HL-60 (cell line): ENCODE measurements around the gene SYNJ1.

Experiments used
- DNase-seq, 2 experiments: peaks; one replicate each; pipeline ENCODE4 v3.0.0-alpha.2; 2010 to 2020; ENCODE audit warnings: low read depth in 1 of 2, low spot score in 1 of 2
- H3K27ac ChIP-seq: fragments of 250-450 bp; sonication (Bioruptor Pico); replicated peaks from 2 replicates; pipeline ENCODE4 v1.5.1; 2020; ENCODE audit warnings: mild to moderate bottlenecking, moderate library complexity
- H3K27me3 ChIP-seq: fragments of 250-450 bp; sonication (Bioruptor Pico); 2 replicates; pipeline ENCODE4 v1.5.1; 2021; ENCODE audit warnings: mild to moderate bottlenecking, moderate library complexity; ENCODE audit not compliant: insufficient read depth, poor library complexity, severe bottlenecking
- H3K4me3 ChIP-seq: replicated peaks from 2 replicates; pipeline ENCODE4 v1.5.1; 2011; ENCODE audit warnings: mild to moderate bottlenecking, control low read depth, low read length; ENCODE audit not compliant: insufficient read depth
- GABPA ChIP-seq: IDR thresholded peaks from 2 replicates; pipeline ENCODE4 v1.6.1; 2012; ENCODE audit warnings: low read depth
- POLR2AphosphoS5 ChIP-seq: IDR thresholded peaks from 2 replicates; pipeline ENCODE4 v1.6.1; 2012; ENCODE audit warnings: low read depth
- SPI1 ChIP-seq: IDR thresholded peaks from 2 replicates; pipeline ENCODE4 v1.6.1; 2012; ENCODE audit warnings: low read depth, mild to moderate bottlenecking, borderline replicate concordance
- TF ChIP-seq, protein P1 (sequence below): IDR thresholded peaks from one replicate; pipeline ENCODE4 v1.5.1; 2011; ENCODE audit warnings: low read length, control low read depth, inconsistent platforms; ENCODE audit not compliant: insufficient read depth
- TF ChIP-seq, protein P2 (sequence below): IDR thresholded peaks from 2 replicates; pipeline ENCODE4 v1.6.1; 2012; ENCODE audit warnings: low read depth; ENCODE audit not compliant: insufficient replicate concordance

SYNJ1 gene

DNA sequence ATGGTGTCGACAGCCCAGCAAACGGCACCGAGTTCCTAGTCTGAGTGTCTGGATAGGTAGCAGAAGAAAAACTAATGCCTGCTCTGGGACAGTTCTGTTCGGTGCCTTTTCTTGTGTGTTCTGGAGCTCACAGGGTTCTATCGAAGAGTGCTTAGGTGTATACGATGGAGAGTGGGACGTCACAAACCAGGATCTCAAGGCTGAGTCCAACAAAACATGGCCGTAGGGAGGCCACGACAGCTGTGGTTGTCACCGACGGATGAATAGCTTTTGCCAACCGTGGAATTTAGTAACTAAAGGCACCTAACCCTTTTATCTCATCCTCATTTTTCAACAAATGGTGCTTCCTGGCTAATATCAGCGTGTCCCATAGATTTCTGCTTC is 635 bp upstream of the SYNJ1 start:
- Histone ChIP-seq H3K27ac (peak overlapping the region; percentile 87), H3K4me3 (peak overlapping the region; percentile 99), H3K27me3 (no peaks in the 10 kb centered on the region)
- TF ChIP-seq SPI1 (no peak), POLR2AphosphoS5 (no peak), GABPA (no peak)
- TF ChIP-seq, protein P1, sequence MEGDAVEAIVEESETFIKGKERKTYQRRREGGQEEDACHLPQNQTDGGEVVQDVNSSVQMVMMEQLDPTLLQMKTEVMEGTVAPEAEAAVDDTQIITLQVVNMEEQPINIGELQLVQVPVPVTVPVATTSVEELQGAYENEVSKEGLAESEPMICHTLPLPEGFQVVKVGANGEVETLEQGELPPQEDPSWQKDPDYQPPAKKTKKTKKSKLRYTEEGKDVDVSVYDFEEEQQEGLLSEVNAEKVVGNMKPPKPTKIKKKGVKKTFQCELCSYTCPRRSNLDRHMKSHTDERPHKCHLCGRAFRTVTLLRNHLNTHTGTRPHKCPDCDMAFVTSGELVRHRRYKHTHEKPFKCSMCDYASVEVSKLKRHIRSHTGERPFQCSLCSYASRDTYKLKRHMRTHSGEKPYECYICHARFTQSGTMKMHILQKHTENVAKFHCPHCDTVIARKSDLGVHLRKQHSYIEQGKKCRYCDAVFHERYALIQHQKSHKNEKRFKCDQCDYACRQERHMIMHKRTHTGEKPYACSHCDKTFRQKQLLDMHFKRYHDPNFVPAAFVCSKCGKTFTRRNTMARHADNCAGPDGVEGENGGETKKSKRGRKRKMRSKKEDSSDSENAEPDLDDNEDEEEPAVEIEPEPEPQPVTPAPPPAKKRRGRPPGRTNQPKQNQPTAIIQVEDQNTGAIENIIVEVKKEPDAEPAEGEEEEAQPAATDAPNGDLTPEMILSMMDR: no peak
- TF ChIP-seq, protein P2, sequence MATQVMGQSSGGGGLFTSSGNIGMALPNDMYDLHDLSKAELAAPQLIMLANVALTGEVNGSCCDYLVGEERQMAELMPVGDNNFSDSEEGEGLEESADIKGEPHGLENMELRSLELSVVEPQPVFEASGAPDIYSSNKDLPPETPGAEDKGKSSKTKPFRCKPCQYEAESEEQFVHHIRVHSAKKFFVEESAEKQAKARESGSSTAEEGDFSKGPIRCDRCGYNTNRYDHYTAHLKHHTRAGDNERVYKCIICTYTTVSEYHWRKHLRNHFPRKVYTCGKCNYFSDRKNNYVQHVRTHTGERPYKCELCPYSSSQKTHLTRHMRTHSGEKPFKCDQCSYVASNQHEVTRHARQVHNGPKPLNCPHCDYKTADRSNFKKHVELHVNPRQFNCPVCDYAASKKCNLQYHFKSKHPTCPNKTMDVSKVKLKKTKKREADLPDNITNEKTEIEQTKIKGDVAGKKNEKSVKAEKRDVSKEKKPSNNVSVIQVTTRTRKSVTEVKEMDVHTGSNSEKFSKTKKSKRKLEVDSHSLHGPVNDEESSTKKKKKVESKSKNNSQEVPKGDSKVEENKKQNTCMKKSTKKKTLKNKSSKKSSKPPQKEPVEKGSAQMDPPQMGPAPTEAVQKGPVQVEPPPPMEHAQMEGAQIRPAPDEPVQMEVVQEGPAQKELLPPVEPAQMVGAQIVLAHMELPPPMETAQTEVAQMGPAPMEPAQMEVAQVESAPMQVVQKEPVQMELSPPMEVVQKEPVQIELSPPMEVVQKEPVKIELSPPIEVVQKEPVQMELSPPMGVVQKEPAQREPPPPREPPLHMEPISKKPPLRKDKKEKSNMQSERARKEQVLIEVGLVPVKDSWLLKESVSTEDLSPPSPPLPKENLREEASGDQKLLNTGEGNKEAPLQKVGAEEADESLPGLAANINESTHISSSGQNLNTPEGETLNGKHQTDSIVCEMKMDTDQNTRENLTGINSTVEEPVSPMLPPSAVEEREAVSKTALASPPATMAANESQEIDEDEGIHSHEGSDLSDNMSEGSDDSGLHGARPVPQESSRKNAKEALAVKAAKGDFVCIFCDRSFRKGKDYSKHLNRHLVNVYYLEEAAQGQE: peak; percentile 43
- DNase-seq: no peak

DNA sequence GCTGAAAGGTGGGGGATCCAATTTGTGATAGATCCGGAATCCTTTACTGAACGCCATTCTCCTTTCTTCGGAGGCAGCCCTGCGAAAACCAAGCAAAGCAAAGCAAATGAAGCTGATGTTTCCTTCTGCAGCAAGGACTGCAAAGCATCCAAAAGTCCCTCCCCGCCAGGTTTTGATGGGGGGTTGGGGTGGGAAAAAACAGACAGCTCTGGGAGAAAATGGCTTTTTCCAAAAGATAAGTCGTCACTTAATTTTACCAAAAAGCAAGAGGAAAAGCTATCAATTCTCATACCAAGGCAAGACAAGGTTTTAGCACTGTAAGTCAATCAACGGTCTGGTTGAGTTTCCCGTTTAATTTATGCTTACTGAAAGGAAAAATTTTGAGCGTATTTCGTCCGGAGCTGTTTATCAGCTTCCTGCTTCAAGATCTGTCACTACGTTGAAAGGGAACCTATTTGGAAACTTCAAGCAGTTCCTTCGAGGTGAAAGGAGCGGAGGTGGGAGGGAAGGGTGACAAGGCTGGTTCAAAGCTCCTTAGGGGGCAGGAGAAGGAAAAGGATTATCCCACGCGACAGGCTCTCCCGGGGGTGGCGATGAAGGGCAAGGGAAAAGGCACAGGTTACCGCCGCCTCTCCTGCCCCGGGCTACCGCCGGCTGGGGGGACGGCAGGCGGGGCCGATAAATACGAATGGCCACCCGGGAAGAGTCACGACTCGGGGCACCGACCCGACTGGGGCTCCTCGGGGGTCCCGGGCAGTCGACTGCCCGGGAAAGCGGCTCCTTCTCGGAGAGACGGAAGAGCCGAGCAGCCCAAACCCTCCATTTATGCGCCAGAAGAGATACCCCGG is 750 bp downstream of the SYNJ1 start:
- peak; percentile 56 to 58 for DNase-seq
- peak overlapping the region; percentile 87 for H3K27ac ChIP-seq

DNA sequence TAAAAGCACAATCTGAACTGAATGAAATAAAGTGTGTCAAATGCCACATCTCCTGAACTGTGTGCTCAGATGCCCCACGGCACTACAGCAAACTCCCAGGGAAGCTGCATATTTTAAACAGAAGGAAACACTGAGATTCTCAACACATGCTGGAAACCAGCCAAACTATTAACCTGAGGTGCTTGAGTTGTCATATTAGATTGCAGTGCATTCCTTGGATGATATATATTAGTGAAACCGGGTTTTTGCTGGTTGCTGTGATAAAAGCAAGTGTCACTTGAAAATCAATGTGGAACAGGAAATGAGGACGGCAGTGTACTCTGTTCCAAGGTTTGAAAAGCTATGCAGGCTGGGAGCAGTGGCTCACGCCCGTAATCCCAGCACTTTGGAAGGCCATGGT is 8.7 kb downstream of the SYNJ1 start:
- H3K27me3 ChIP-seq: no peaks in the 10 kb centered on the region
- TF ChIP-seq, protein P1: no peak
- TF ChIP-seq SPI1 (no peak), GABPA (no peak), POLR2AphosphoS5 (no peak)
- TF ChIP-seq, protein P2: no peak
- DNase-seq: no peak
- H3K27ac ChIP-seq: no peak overlapping the region; the same call in 1 of the 2 replicates
- no peak overlapping the region for H3K4me3 ChIP-seq

More for the DNA sequence above, 750 bp downstream of the SYNJ1 start:
- Histone ChIP-seq H3K27me3 (no peaks in the 10 kb centered on the region), H3K4me3 (peak overlapping the region; percentile 99)
- TF ChIP-seq SPI1 (peak; percentile 1; the same call in 1 of the 2 replicates), GABPA (no peak), POLR2AphosphoS5 (no peak)
- TF ChIP-seq, protein P1: no peak
- TF ChIP-seq, protein P2: no peak
